H1 (cell line): ENCODE measurements around the gene B9D1. TPM values are rescaled to one million over a fixed set of nuclear protein-coding genes. Genes with fewer than 3 reads are reported as not detected.

Experiments used
- BCL11A ChIP-seq, 2 experiments: IDR thresholded peaks; one replicate each; pipeline ENCODE4 v1.6.1; 2011; ENCODE audit warnings: low read depth in 2 of 2, low read length in 2 of 2, mild to moderate bottlenecking in 2 of 2
- BRCA1 ChIP-seq: IDR thresholded peaks from 2 replicates; pipeline ENCODE4 v1.6.1; 2012; ENCODE audit warnings: low read depth, low read length, improper control_type of control experiment
- CHD1 ChIP-seq: IDR thresholded peaks from 2 replicates; pipeline ENCODE4 v1.6.1; 2012; ENCODE audit warnings: low read depth, low read length, improper control_type of control experiment
- CREB1 ChIP-seq: IDR thresholded peaks from 2 replicates; pipeline ENCODE4 v1.6.1; 2012; ENCODE audit warnings: inconsistent platforms
- FOSL1 ChIP-seq: IDR thresholded peaks from 2 replicates; pipeline ENCODE4 v1.6.1; 2011; ENCODE audit warnings: mild to moderate bottlenecking, low read depth, low read length, moderate library complexity; ENCODE audit not compliant: insufficient read depth
- GTF2F1 ChIP-seq: IDR thresholded peaks from 2 replicates; pipeline ENCODE4 v1.6.1; 2012; ENCODE audit warnings: low read depth, low read length, improper control_type of control experiment, borderline replicate concordance
- KDM4A ChIP-seq: IDR thresholded peaks from one replicate; pipeline ENCODE4 v1.7.1; 2012; ENCODE audit warnings: low read depth, mild to moderate bottlenecking, moderate library complexity, low read length, inconsistent platforms; ENCODE audit not compliant: severe bottlenecking
- RNF2 ChIP-seq: fragments of 200-900, 300-1000 bp; sonication (generic); IDR thresholded peaks from 2 replicates; pipeline ENCODE4 v1.7.1; 2016; ENCODE audit warnings: borderline replicate concordance, low read depth, mild to moderate bottlenecking, antibody characterized with exemption, low read length; ENCODE audit not compliant: poor library complexity, severe bottlenecking; ENCODE audit errors: missing control alignments
- RXRA ChIP-seq: IDR thresholded peaks from 2 replicates; pipeline ENCODE4 v1.6.1; 2011; ENCODE audit warnings: low read depth, mild to moderate bottlenecking, low read length, moderate library complexity; ENCODE audit not compliant: insufficient read depth
- SAP30 ChIP-seq: fragments of 300-600 bp; sonication (generic); IDR thresholded peaks from 2 replicates; pipeline ENCODE4 v1.7.1; 2012; ENCODE audit warnings: low read length, moderate library complexity, mild to moderate bottlenecking, inconsistent platforms; ENCODE audit not compliant: insufficient read depth, insufficient replicate concordance
- SP1 ChIP-seq: IDR thresholded peaks from 2 replicates; pipeline ENCODE4 v1.6.1; 2011; ENCODE audit warnings: low read depth, low read length
- SP2 ChIP-seq: IDR thresholded peaks from 2 replicates; pipeline ENCODE4 v1.6.1; 2012; ENCODE audit warnings: mild to moderate bottlenecking, low read length, inconsistent platforms
- TAF7 ChIP-seq: optimal IDR thresholded peaks from 2 replicates; pipeline ENCODE3; 2011; ENCODE audit warnings: low read depth, mild to moderate bottlenecking, inconsistent platforms, low read length, moderate library complexity, borderline replicate concordance
- TEAD4 ChIP-seq: IDR thresholded peaks from 2 replicates; pipeline ENCODE4 v1.6.1; 2012; ENCODE audit warnings: low read depth, low read length, inconsistent platforms, mixed read lengths
- USF2 ChIP-seq: IDR thresholded peaks from 2 replicates; pipeline ENCODE4 v1.6.1; 2011; ENCODE audit warnings: low read length, improper control_type of control experiment
- polyA plus RNA-seq, 7 experiments: library from polyadenylated mRNA; depleted of rRNA in 3 of 7; stranded (reverse) in 5 of 7; unstranded in 2 of 7; fragments of >200 nt in 5 of 7; fragments of 200-250 nt in 2 of 7; gene quantifications; 1 replicate in 5 of 7; 2 replicates in 1 of 7; 4 replicates in 1 of 7; pipeline versions ENCODE4 v1.2.1 to v1.2.3, GENCODE V29; 2011 to 2013; ENCODE audit warnings: missing spikeins in 2 of 7, mixed read lengths in 2 of 7
- total RNA-seq: library from RNA; stranded (reverse); fragmentation: NEBNext Ultra II Directional; extraction: Animal tissue kit (Norgen Biotek cat#: 25700); gene quantifications from 2 replicates; pipeline ENCODE4 v1.2.1, GENCODE V29; 2021
- TF ChIP-seq, protein P1 (sequence below), 3 experiments: IDR thresholded peaks; 1 replicate in 2 of 3; 2 replicates in 1 of 3; pipeline versions ENCODE4 v1.5.1 to v1.6.1; 2011; ENCODE audit warnings: low read length in 3 of 3, mild to moderate bottlenecking in 3 of 3, inconsistent platforms in 2 of 3, low read depth in 1 of 3, moderate library complexity in 1 of 3; ENCODE audit not compliant: insufficient read depth in 1 of 3; ENCODE audit errors: control extremely low read depth in 1 of 3
- TF ChIP-seq, protein P2 (sequence below): IDR thresholded peaks from 2 replicates; pipeline ENCODE4 v1.6.1; 2012; ENCODE audit warnings: low read length, inconsistent platforms

The B9D1 gene
- total and polyA plus RNA-seq, 2 of the 8 experiments (the other 6 are each of a cell fraction or from before 2014, with no cell fraction given): 24.6 to 65.7 TPM

GRCh38 chr17:19362277-19363113 is at the start of gene B9D1 (continued):
- TF ChIP-seq BCL11A (IDR thresholded peaks at IDR 0.05; ENCODE audit: low read depth in 2 of 2, low read length in 2 of 2) (no peak), RXRA (no peak), SP2 (no peak), RNF2 (no peak), TEAD4 (peak; percentile 82), SAP30 (no peak), FOSL1 (no peak), USF2 (no peak), CREB1 (peak; percentile 68; the same call in 1 of the 2 replicates), CHD1 (no peak), GTF2F1 (no peak), BRCA1 (no peak), KDM4A (peak; percentile 82), TAF7 (peak; percentile 69), SP1 (0 out of 2 replicates have a peak, but pooled peaks have one; percentile 39)
- TF ChIP-seq, protein P1, sequence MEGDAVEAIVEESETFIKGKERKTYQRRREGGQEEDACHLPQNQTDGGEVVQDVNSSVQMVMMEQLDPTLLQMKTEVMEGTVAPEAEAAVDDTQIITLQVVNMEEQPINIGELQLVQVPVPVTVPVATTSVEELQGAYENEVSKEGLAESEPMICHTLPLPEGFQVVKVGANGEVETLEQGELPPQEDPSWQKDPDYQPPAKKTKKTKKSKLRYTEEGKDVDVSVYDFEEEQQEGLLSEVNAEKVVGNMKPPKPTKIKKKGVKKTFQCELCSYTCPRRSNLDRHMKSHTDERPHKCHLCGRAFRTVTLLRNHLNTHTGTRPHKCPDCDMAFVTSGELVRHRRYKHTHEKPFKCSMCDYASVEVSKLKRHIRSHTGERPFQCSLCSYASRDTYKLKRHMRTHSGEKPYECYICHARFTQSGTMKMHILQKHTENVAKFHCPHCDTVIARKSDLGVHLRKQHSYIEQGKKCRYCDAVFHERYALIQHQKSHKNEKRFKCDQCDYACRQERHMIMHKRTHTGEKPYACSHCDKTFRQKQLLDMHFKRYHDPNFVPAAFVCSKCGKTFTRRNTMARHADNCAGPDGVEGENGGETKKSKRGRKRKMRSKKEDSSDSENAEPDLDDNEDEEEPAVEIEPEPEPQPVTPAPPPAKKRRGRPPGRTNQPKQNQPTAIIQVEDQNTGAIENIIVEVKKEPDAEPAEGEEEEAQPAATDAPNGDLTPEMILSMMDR (IDR thresholded peaks at IDR 0.05; ENCODE audit: control extremely low read depth in 1 of 3, insufficient read depth in 1 of 3, low read depth in 1 of 3, low read length in 3 of 3): peak; percentile 91 to 99 (median 95)
- TF ChIP-seq, protein P2, sequence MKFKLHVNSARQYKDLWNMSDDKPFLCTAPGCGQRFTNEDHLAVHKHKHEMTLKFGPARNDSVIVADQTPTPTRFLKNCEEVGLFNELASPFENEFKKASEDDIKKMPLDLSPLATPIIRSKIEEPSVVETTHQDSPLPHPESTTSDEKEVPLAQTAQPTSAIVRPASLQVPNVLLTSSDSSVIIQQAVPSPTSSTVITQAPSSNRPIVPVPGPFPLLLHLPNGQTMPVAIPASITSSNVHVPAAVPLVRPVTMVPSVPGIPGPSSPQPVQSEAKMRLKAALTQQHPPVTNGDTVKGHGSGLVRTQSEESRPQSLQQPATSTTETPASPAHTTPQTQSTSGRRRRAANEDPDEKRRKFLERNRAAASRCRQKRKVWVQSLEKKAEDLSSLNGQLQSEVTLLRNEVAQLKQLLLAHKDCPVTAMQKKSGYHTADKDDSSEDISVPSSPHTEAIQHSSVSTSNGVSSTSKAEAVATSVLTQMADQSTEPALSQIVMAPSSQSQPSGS: peak; percentile 60; the same call in 1 of the 2 replicates
